ENCODE measurements around the gene EI24. TPM values are rescaled to one million over a fixed set of nuclear protein-coding genes. Genes with fewer than 3 reads are reported as not detected.

EI24 gene
- total RNA-seq, 1 donor from 2014 or later: 68.0 TPM

- H3K9me3 Mint-ChIP-seq (ENCODE audit: low read depth): no peaks in the 10 kb centered on the region
- TF ChIP-seq CTCF (IDR thresholded peaks at IDR 0.05; ENCODE audit: unreplicated experiment): peak; percentile 38
- H3K27ac Mint-ChIP-seq: peak overlapping the region; percentile 94
- peak overlapping the region; percentile 96 for H3K4me3 Mint-ChIP-seq (ENCODE audit: low read depth)
- H3K4me1 Mint-ChIP-seq (ENCODE audit: low read depth): peaks cover 21% of the 10 kb centered on the region
- DNase-seq (ENCODE audit: low spot score, unreplicated experiment): no peak
- no peaks in the 10 kb centered on the region for H3K27me3 Mint-ChIP-seq
- H3K36me3 Mint-ChIP-seq (ENCODE audit: insufficient read depth): peaks cover 7% of the 10 kb centered on the region
Measured at GRCh38 chr11:125626288-125626950, 57.1 kb downstream of the EI24 start.

DNA sequence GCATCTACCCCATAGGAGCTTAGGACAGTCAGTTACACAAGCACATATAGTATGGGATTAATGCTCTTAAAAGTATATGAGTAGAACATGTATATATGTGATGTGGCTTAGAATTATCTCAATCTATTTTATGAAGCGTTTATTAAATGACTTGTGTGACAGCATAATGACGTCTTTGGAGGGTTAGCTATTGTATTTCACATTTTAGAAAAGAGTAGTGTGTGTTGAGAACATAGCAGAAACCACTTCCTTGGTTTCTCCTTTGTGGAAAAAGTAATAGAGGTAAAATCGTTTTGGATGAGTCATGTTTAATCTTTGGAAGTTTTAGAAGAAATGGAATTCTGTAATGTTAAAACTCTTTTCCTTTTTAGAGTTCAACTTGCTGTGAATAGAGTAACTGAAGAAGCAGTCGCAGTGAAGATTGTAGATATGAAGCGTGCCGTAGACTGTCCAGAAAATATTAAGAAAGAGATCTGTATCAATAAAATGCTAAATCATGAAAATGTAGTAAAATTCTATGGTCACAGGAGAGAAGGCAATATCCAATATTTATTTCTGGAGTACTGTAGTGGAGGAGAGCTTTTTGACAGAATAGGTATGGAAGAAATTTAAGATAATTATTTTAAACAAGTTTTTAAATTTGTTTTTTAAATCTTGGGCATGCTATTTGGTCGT, 58.1 kb downstream of the EI24 start:
- no peak for DNase-seq (ENCODE audit: low spot score, unreplicated experiment)
- H3K4me1 Mint-ChIP-seq (ENCODE audit: low read depth): peaks cover 21% of the 10 kb centered on the region
- no peaks in the 10 kb centered on the region for H3K9me3 Mint-ChIP-seq (ENCODE audit: low read depth)
- TF ChIP-seq CTCF (IDR thresholded peaks at IDR 0.05; ENCODE audit: unreplicated experiment): no peak
- H3K27me3 Mint-ChIP-seq: no peaks in the 10 kb centered on the region
- peaks cover 3% of the 10 kb centered on the region for H3K36me3 Mint-ChIP-seq (ENCODE audit: insufficient read depth)
- H3K4me3 Mint-ChIP-seq (ENCODE audit: low read depth): peak overlapping the region; percentile 96
- peak overlapping the region; percentile 94 for H3K27ac Mint-ChIP-seq

Other genes starting within 250 kb of the EI24 start
- gene FEZ1, start 73.2 kb upstream of the EI24 start, total RNA-seq: 1.8 and 3.1 TPM in 2 replicates
- gene STT3A, start 23.4 kb downstream of the EI24 start, total RNA-seq: 162 and 164 TPM in 2 replicates
- 52.7 and 58.3 TPM in 2 replicates for gene CHEK1, start 55.7 kb downstream of the EI24 start, total RNA-seq
- gene ACRV1, start 111.4 kb downstream of the EI24 start, total RNA-seq: 0.50 and 0.55 TPM in 2 replicates
- not detected in 2 replicates for gene PATE1, start 176.8 kb downstream of the EI24 start, total RNA-seq
- 0.29 TPM in 1 of 2 replicates, not detected in the other for gene PATE2, start 209.4 kb downstream of the EI24 start, total RNA-seq
- gene PATE3, start 218.7 kb downstream of the EI24 start, total RNA-seq: not detected in 2 replicates